Peyer's patch (tissue), 4 donors: ENCODE results near the gene LAMB1. TPM values are rescaled to one million over a fixed set of nuclear protein-coding genes. Genes with fewer than 3 reads are reported as not detected.

Source experiments
- DNase-seq, 3 donors: peaks; one replicate each; pipeline ENCODE4 v3.0.0-alpha.2; 2017 to 2019
- H3K27ac ChIP-seq, 4 donors: fragments of 200-600 bp; sonication (generic); one replicate each; pipeline ENCODE4 v1.5.1; 2016 to 2019
- H3K27me3 ChIP-seq, 2 donors: fragments of 200-600 bp; sonication (generic); one replicate each; pipeline ENCODE4 v1.5.1; 2019
- H3K36me3 ChIP-seq, 3 donors: fragments of 200-600 bp; sonication (generic); one replicate each; pipeline ENCODE4 v1.5.1; 2016 to 2019
- H3K4me1 ChIP-seq, 4 donors: fragments of 200-600 bp; sonication (generic); one replicate each; pipeline ENCODE4 v1.5.1; 2016 to 2019
- H3K4me3 ChIP-seq, 4 donors: fragments of 200-600 bp; sonication (generic); 1 replicate in 3 of 4; 2 replicates in 1 of 4; pipeline ENCODE4 v1.5.1; 2016 to 2019; ENCODE audit warnings: mild to moderate bottlenecking in 1 of 4
- H3K9me3 ChIP-seq, 4 donors: fragments of 200-600 bp; sonication (generic); one replicate each; pipeline ENCODE4 v1.5.1; 2016 to 2019; ENCODE audit warnings: mild to moderate bottlenecking in 1 of 4
- POLR2A ChIP-seq, 2 donors: fragments of 450-650 bp; IDR thresholded peaks; one replicate each; pipeline ENCODE4 v1.5.1; 2017; ENCODE audit warnings: antibody characterized with exemption in 2 of 2, mild to moderate bottlenecking in 2 of 2, moderate library complexity in 2 of 2
- total RNA-seq, 4 donors: library from RNA; depleted of rRNA; stranded (reverse); fragments of >200 nt; gene quantifications; one replicate each; pipeline ENCODE4 v1.1.0, GENCODE V29; 2016
- TF ChIP-seq, protein P1 (sequence below), 6 experiments: fragments of 450-650 bp in 4 of 6; fragments of 200-600 bp in 2 of 6; sonication (generic) in 1 of 6; IDR thresholded peaks; one replicate each; pipeline ENCODE4 v1.5.1; 2017 to 2019; ENCODE audit warnings: antibody characterized with exemption in 6 of 6, mild to moderate bottlenecking in 3 of 6, moderate library complexity in 1 of 6

Gene LAMB1
- total RNA-seq, 4 donors from 2014 or later: 97.6 to 821 (median 155) TPM

DNA sequence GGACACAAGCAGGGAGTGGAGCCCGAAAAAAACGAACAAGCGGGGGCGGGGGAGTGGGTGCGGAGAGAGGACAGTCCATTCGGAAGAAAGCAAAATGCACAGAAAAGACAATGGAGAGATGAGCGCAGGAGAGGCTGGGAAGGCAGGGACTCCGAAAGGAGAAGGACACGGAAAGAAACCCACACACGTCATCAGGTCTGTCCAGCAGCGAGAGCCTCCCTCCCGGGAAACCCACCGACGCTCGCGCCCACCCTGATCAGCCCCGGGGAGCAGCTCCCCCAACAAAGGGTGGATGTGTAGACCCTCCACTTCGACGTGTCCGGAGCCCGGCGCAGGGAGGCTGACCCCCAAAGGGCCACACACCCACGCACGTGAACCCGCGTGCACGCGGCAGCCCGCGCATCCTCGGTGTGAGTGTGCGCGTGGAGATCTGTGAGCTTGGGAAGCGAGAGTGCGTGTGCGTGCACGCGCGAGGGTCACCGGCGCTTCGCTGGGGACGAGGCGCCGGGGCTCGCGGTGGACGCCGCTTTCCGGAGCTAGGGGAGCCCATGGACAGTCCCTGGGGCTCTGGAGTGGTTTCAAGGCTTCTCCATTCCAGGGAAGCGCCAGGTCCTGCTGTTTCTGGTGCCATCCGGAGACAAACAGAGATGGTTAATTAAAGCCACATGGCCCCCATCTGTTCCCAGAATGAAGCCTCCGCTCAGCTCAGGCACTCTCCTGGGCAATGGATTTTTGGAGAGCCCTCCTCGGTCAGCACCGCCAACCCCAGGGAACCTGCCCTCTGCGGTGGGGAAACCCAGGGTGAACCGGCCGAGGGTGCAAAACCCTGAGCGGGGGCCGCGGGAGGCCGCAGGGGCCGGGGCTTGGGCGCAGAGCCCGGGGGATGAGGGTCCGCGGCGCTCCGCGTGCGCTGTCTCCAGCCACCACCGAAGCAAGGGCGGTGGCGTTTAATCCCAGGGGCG, 916 bp downstream of the LAMB1 start:
- H3K27me3 ChIP-seq: no peaks in the 10 kb centered on the region
- H3K9me3 ChIP-seq: no peaks in the 10 kb centered on the region
- peak in 1 of 3 donors; percentile 57 for DNase-seq
- no peaks in the 10 kb centered on the region for H3K36me3 ChIP-seq
- TF ChIP-seq, protein P1, sequence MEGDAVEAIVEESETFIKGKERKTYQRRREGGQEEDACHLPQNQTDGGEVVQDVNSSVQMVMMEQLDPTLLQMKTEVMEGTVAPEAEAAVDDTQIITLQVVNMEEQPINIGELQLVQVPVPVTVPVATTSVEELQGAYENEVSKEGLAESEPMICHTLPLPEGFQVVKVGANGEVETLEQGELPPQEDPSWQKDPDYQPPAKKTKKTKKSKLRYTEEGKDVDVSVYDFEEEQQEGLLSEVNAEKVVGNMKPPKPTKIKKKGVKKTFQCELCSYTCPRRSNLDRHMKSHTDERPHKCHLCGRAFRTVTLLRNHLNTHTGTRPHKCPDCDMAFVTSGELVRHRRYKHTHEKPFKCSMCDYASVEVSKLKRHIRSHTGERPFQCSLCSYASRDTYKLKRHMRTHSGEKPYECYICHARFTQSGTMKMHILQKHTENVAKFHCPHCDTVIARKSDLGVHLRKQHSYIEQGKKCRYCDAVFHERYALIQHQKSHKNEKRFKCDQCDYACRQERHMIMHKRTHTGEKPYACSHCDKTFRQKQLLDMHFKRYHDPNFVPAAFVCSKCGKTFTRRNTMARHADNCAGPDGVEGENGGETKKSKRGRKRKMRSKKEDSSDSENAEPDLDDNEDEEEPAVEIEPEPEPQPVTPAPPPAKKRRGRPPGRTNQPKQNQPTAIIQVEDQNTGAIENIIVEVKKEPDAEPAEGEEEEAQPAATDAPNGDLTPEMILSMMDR (IDR thresholded peaks at IDR 0.05): no peak
- TF ChIP-seq POLR2A (IDR thresholded peaks at IDR 0.05): no peak
- H3K27ac ChIP-seq: peak overlapping the region; percentile 58 to 90 (median 75)
- H3K4me1 ChIP-seq: peaks cover 0 to 47% (median 3%) of the 10 kb centered on the region in 4 donors
- peak overlapping the region; percentile 43 to 89 (median 55) for H3K4me3 ChIP-seq

DNA sequence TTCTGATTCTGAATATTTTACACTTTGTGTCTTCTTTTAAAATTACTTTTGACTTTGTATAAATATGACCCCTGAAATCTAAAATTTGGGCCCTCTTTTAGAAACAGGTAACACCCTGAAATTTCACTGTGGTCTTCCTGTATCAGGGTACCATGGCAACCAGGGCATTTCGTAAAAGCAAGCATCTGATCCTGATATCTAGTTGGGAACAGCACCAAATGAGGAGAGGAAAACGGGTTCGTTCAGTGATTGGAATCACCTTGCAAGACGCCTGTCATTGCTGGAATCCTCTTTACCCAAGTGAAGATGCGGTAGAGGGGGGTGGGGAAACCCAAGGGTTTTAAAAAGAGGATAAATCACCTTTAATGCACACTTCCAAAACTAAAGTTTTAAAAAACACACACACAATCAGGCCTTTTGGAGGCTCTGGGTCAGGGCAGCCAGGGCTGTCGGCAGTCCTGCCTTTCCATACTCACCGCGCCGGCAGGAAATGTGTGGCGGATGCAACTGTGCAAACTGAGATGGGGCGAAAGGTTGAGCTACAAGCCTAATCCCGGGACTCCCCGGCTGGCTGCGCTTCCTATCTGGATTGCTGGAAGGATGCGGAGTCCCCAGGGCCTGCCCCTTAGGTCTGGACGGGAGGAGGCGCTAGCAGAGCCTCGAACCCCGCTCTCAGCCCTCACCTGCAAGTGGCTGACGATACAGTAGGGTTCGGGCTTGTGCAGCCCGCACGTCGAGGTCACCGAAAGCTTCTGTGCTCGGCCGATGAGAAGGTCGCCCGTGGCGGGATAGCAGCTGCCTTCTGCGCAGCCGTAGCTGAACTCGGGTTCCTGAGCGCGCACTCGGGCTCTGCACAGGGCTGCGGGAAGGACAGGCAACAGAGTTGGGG, 1.8 kb downstream of the LAMB1 start:
- peak in 2 of 3 donors; percentile 67 to 76 for DNase-seq
- Histone ChIP-seq H3K9me3 (no peaks in the 10 kb centered on the region), H3K27ac (peak overlapping the region; percentile 58 to 90 (median 75)), H3K27me3 (no peaks in the 10 kb centered on the region), H3K36me3 (no peaks in the 10 kb centered on the region), H3K4me3 (peak overlapping the region; percentile 43 to 89 (median 55)), H3K4me1 (peaks cover 0 to 56% (median 3%) of the 10 kb centered on the region in 4 donors)
- peak in 1 of 2 donors; percentile 7 for TF ChIP-seq POLR2A (IDR thresholded peaks at IDR 0.05)
- TF ChIP-seq, protein P1 (IDR thresholded peaks at IDR 0.05): peak in 3 of 6 experiments; percentile 29 to 36 (median 29)

DNA sequence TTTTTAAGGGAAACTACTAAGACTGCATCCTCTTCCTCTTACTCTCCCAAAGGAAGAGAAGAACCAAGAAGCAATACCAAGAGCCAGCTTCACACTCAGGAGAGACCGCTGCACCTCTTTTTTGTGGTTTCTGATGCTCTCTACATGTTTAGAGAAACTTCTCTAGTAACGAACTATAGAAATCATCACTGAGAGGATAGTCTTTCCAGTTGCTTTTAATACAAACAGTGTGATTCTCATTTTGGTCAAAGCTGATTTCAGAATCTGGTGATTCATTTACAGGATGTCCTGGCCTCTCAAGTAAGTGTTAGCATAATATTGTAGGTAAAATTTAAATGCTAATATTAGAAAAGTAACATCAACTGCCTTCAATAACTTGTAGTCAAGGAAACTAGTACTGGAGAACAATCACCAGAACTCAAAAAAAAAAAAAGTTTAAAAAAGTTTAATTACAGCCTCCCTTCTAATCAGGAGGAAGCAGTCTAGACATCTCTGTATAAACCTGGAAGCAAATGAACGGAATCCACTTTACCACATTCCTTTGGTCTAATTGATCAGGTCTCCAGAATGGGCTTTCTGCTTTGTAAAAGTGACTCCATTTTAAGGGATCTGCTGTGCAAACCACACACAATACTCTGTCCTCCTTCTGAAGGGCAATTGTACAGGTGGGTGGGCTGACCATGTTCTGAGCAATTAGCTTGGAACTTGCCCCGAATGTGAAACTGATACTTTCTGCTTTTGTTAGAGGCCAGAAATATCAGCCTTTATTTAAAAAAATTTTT, 3.0 kb downstream of the LAMB1 start:
- DNase-seq: no peak
- no peaks in the 10 kb centered on the region for H3K9me3 ChIP-seq
- peaks cover 0 to 67% (median 3%) of the 10 kb centered on the region in 4 donors for H3K4me1 ChIP-seq
- no peak for TF ChIP-seq POLR2A (IDR thresholded peaks at IDR 0.05)
- TF ChIP-seq, protein P1 (IDR thresholded peaks at IDR 0.05): no peak
- H3K27ac ChIP-seq: peak overlapping the region in 3 of 4 donors; percentile 66 to 90 (median 84)
- no peaks in the 10 kb centered on the region for H3K27me3 ChIP-seq
- H3K4me3 ChIP-seq: peak overlapping the region in 1 of 4 donors; percentile 89
- H3K36me3 ChIP-seq: no peaks in the 10 kb centered on the region

DNA sequence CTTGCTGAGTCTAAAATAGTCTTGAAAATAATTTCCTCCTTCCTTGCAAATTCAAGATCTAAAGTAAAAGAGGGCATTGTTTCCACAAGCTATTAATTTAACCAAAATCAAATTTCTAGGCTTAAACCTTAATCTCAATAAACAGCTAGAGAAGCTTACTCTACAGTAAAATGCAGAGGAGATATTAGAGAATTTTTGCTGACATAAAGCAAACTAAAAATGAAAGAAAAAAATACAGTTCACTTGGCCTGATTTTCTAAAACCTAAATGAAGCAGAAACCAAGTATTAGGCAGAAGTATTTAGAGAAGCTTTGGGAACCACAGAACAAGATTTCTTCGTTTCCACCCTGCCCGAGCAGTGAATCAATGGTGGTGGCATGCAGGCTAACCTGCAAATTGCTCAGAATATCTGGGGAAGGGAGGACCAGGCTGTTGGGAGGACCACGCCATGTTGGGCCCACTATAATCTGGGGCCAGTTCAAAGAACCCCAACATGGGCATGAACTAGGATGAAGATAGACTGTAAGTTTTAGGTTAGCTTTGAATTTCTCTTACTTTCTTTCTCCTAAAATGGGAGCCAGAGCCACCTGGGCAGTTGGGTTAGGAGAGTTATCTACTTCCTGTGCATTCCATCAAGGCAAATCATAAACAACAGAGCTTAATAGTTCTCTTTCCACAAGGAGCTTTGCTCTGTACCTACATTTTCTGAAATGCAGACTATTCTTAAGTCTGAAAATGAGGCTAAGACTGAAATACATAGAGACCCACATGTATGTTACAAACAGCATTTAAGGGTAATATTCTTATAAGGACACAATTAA, 4.1 kb downstream of the LAMB1 start:
- Histone ChIP-seq H3K27ac (peak overlapping the region in 2 of 4 donors; percentile 48 to 90), H3K36me3 (peaks cover 0 to under 1% (median 0%) of the 10 kb centered on the region in 3 donors), H3K4me1 (peaks cover 0 to 67% (median 7%) of the 10 kb centered on the region in 4 donors), H3K27me3 (no peaks in the 10 kb centered on the region), H3K9me3 (no peaks in the 10 kb centered on the region), H3K4me3 (peak overlapping the region in 1 of 4 donors; percentile 89)
- TF ChIP-seq POLR2A (IDR thresholded peaks at IDR 0.05): no peak
- TF ChIP-seq, protein P1 (IDR thresholded peaks at IDR 0.05): no peak
- DNase-seq: no peak
